Activated CD4-positive, alpha-beta T cell treated with anti-CD3 and anti-CD28 coated beads for 36 hours (primary cell): ENCODE measurements around the gene OLFM2. TPM values are rescaled to one million over a fixed set of nuclear protein-coding genes. Genes with fewer than 3 reads are reported as not detected.
A peak's percentile ranks its signal among the peaks of the same experiment; 100 is the strongest.

ENCODE experiments used
- ATAC-seq: fragments of 200-7000 bp; cut with Tn5 transposase; one replicate; pipeline ENCODE4 v1.10.0; 2021; ENCODE audit warnings: mild to moderate bottlenecking, moderate library complexity
- CTCF ChIA-PET: fragments of 350-600 bp; sonication (Branson Sonifier 250); formaldehyde crosslinking; loops from one replicate; lab custom pipeline; 2021; ENCODE audit warnings: antibody characterized with exemption; lab: Charles Lee
- POLR2A ChIA-PET: fragments of 350-600 bp; sonication (Branson Sonifier 250); formaldehyde crosslinking; loops from one replicate; lab custom pipeline; 2021; ENCODE audit warnings: antibody characterized with exemption, inconsistent platforms; lab: Charles Lee
- DNase-seq: peaks from one replicate; pipeline ENCODE4 v3.0.0-alpha.2; 2020
- H3K27ac Mint-ChIP-seq: one replicate; pipeline ENCODE4 v1.8.0; 2021; ENCODE audit warnings: mixed read lengths
- H3K27me3 Mint-ChIP-seq: one replicate; pipeline ENCODE4 v1.8.0; 2021; ENCODE audit warnings: mixed read lengths
- H3K36me3 Mint-ChIP-seq: one replicate; pipeline ENCODE4 v1.8.0; 2021; ENCODE audit warnings: low read depth, mixed read lengths
- H3K4me1 Mint-ChIP-seq: one replicate; pipeline ENCODE4 v1.8.0; 2021; ENCODE audit warnings: mixed read lengths
- H3K4me3 Mint-ChIP-seq: one replicate; pipeline ENCODE4 v1.8.0; 2021; ENCODE audit warnings: mild to moderate bottlenecking, moderate library complexity, mixed read lengths
- H3K9me3 Mint-ChIP-seq: one replicate; pipeline ENCODE4 v1.8.0; 2021; ENCODE audit warnings: low read depth, mixed read lengths
- intact Hi-C, 2 experiments: fragments of 100-400 bp; cut with DNase I in 1 of 2; cut with micrococcal nuclease in 1 of 2; formaldehyde crosslinking; loops; one replicate each; pipeline versions ENCODE4 v1.14.2 to v1.15.1; 2022 to 2024; cut with DNase I, micrococcal nuclease
- total RNA-seq, 2 experiments: library from RNA; stranded (reverse); gene quantifications; one replicate each; pipeline ENCODE4 v1.2.3, GENCODE V29; 2021

The OLFM2 gene
- total RNA-seq, 2 experiments from 2014 or later, result 1.3 to 1.8 TPM

GRCh38 chr19:9842834-9843625, 93.3 kb downstream of the OLFM2 start:
- ATAC-seq, result no peak
- CTCF ChIA-PET, result no interaction called here
- Mint-ChIP-seq H3K4me1 (peaks cover 16% of the 10 kb centered on the region), H3K4me3 (no peak overlapping the region), H3K36me3 (peaks cover 55% of the 10 kb centered on the region), H3K27ac (no peak overlapping the region), H3K27me3 (no peaks in the 10 kb centered on the region), H3K9me3 (no peaks in the 10 kb centered on the region)
- POLR2A ChIA-PET, result no interaction called here
- intact Hi-C loops, result no loop called here
- DNase-seq, result no peak

- intact Hi-C loops, result no loop called here
- no peak for DNase-seq
- no peaks in the 10 kb centered on the region for H3K27me3 Mint-ChIP-seq
- ChIA-PET POLR2A (no interaction called here), CTCF (interaction anchor here (0.5 to 0.8 kb wide), 2 partner anchors 46 to 254 kb away, joined by 3 read pairs; no protein-coding TSS in a partner anchor)
- ATAC-seq, result no peak
- no peaks in the 10 kb centered on the region for H3K9me3 Mint-ChIP-seq
- no peak overlapping the region for H3K4me3 Mint-ChIP-seq
- no peak overlapping the region for H3K27ac Mint-ChIP-seq
- H3K36me3 Mint-ChIP-seq, result peaks cover 45% of the 10 kb centered on the region
- H3K4me1 Mint-ChIP-seq, result peaks cover 15% of the 10 kb centered on the region
These were observed 96.9 kb downstream of the OLFM2 start for GRCh38 chr19:9839415-9839814.

GRCh38 chr19:9838324-9838723, 98.0 kb downstream of the OLFM2 start:
- intact Hi-C loops, result no loop called here
- DNase-seq, result no peak
- POLR2A ChIA-PET, result no interaction called here

GRCh38 chr19:9836021-9836420, 100.3 kb downstream of the OLFM2 start:
- ChIA-PET POLR2A (interaction anchor here (0.6 kb wide), 1 partner anchor 28 kb away, joined by 4 read pairs; no protein-coding TSS in a partner anchor), CTCF (interaction anchor here (1.0 kb wide), 1 partner anchor 9 kb away, joined by 3 read pairs; no protein-coding TSS in a partner anchor)
- intact Hi-C loops, result no loop called here
- Mint-ChIP-seq H3K9me3 (no peaks in the 10 kb centered on the region), H3K4me3 (peak overlapping the region; percentile 86), H3K27ac (peak overlapping the region; percentile 88), H3K36me3 (peaks cover 15% of the 10 kb centered on the region), H3K4me1 (peaks cover 19% of the 10 kb centered on the region), H3K27me3 (no peaks in the 10 kb centered on the region)
- ATAC-seq (no peak), DNase-seq (no peak)

More at GRCh38 chr19:9838324-9838723, 98.0 kb downstream of the OLFM2 start:
- Mint-ChIP-seq H3K27ac (no peak overlapping the region), H3K36me3 (peaks cover 36% of the 10 kb centered on the region), H3K27me3 (no peaks in the 10 kb centered on the region), H3K4me1 (peaks cover 19% of the 10 kb centered on the region), H3K9me3 (no peaks in the 10 kb centered on the region), H3K4me3 (no peak overlapping the region)
- no peak for ATAC-seq
- CTCF ChIA-PET, result no interaction called here

- H3K4me3 Mint-ChIP-seq, result peak overlapping the region; percentile 86
- CTCF ChIA-PET, result interaction anchor here (0.6 kb wide), 1 partner anchor 791 kb away, joined by 3 read pairs; no protein-coding TSS in a partner anchor
These were observed 100.8 kb downstream of the OLFM2 start for GRCh38 chr19:9835507-9835949.

GRCh38 chr19:9834726-9835506, 101.4 kb downstream of the OLFM2 start, which contains the start of gene PIN1:
TSS of gene PIN1 (plus strand) at chr19:9835318. CDS start at chr19:9835345, 27 bp downstream.
- Mint-ChIP-seq H3K36me3 (peaks cover 16% of the 10 kb centered on the region), H3K9me3 (no peaks in the 10 kb centered on the region), H3K4me3 (peak within 1 kb of the TSS; percentile 86), H3K27ac (peak within 1 kb of the TSS; percentile 88), H3K27me3 (no peaks in the 10 kb centered on the region), H3K4me1 (peaks cover 20% of the 10 kb centered on the region)
- ATAC-seq (peak; percentile 99), DNase-seq (peak; percentile 100)
- CTCF ChIA-PET, result interaction anchor here (0.6 kb wide), 1 partner anchor 791 kb away, joined by 3 read pairs; no protein-coding TSS in a partner anchor
- POLR2A ChIA-PET, result interaction anchor here (0.6 kb wide), 1 partner anchor 27 kb away, joined by 4 read pairs; no protein-coding TSS in a partner anchor
- intact Hi-C loops, result loop anchor here (1.0 to 2.0 kb wide), 15 partner anchors 8 to 1003 kb away; partner anchors contain the start of genes FBXL12 (in 2 of the 2), UBL5 (in 2 of the 2), ILF3 (in 1 of the 2) and MBD3L1 (in 1 of the 2)

More at GRCh38 chr19:9835507-9835949, 100.8 kb downstream of the OLFM2 start:
- POLR2A ChIA-PET, result interaction anchor here (0.6 kb wide), 1 partner anchor 27 kb away, joined by 4 read pairs; no protein-coding TSS in a partner anchor
- H3K27me3 Mint-ChIP-seq, result no peaks in the 10 kb centered on the region
- no peaks in the 10 kb centered on the region for H3K9me3 Mint-ChIP-seq
- intact Hi-C loops, result loop anchor here (1.0 to 2.0 kb wide), 14 partner anchors 8 to 1003 kb away; partner anchors contain the start of genes FBXL12 (in 2 of the 2), UBL5 (in 2 of the 2), ILF3 (in 1 of the 2) and MBD3L1 (in 1 of the 2)
- ATAC-seq, result peak; percentile 0
- H3K36me3 Mint-ChIP-seq, result peaks cover 14% of the 10 kb centered on the region
- no peak for DNase-seq
- H3K27ac Mint-ChIP-seq, result peak overlapping the region; percentile 88
- peaks cover 19% of the 10 kb centered on the region for H3K4me1 Mint-ChIP-seq

GRCh38 chr19:9834307-9834725, 102.0 kb downstream of the OLFM2 start:
- POLR2A ChIA-PET, result no interaction called here
- Mint-ChIP-seq H3K4me1 (peaks cover 23% of the 10 kb centered on the region), H3K27me3 (no peaks in the 10 kb centered on the region), H3K36me3 (peaks cover 18% of the 10 kb centered on the region), H3K27ac (no peak overlapping the region), H3K4me3 (peak overlapping the region; percentile 86), H3K9me3 (no peaks in the 10 kb centered on the region)
- DNase-seq, result no peak
- ATAC-seq, result no peak
- CTCF ChIA-PET, result no interaction called here
- intact Hi-C loops, result loop anchor here (1.0 to 2.0 kb wide), 4 partner anchors 50 to 270 kb away; partner anchors contain the start of gene SHFL (in 1 of the 2)

GRCh38 chr19:9828551-9829063, 107.7 kb downstream of the OLFM2 start:
- peaks cover 23% of the 10 kb centered on the region for H3K4me1 Mint-ChIP-seq
- peaks cover 26% of the 10 kb centered on the region for H3K36me3 Mint-ChIP-seq
- intact Hi-C loops, result no loop called here
- DNase-seq, result no peak
- H3K27me3 Mint-ChIP-seq, result no peaks in the 10 kb centered on the region
- H3K27ac Mint-ChIP-seq, result peak overlapping the region; percentile 97
- CTCF ChIA-PET, result interaction anchor here (0.6 to 1.3 kb wide), 3 partner anchors 16 to 205 kb away, joined by 3 read pairs; no protein-coding TSS in a partner anchor
- POLR2A ChIA-PET, result interaction anchor here (0.8 kb wide), 1 partner anchor 19 kb away, joined by 3 read pairs; no protein-coding TSS in a partner anchor
- ATAC-seq, result no peak
- peak overlapping the region; percentile 98 for H3K4me3 Mint-ChIP-seq
- H3K9me3 Mint-ChIP-seq, result no peaks in the 10 kb centered on the region

- Mint-ChIP-seq H3K27me3 (no peaks in the 10 kb centered on the region), H3K27ac (peak within 1 kb of the TSS; percentile 97), H3K4me1 (peaks cover 23% of the 10 kb centered on the region), H3K36me3 (peaks cover 31% of the 10 kb centered on the region), H3K4me3 (peak within 1 kb of the TSS; percentile 98), H3K9me3 (no peaks in the 10 kb centered on the region)
- peak; percentile 99 for ATAC-seq
- CTCF ChIA-PET, result interaction anchor here (0.6 to 1.4 kb wide), 7 partner anchors 13 to 376 kb away, joined by 3 to 4 read pairs (median 3); partner anchors contain the start of gene COL5A3
- intact Hi-C loops, result loop anchor here (1.0 to 2.0 kb wide), 4 partner anchors 8 to 59 kb away; partner anchors contain the start of genes FBXL12 (in 2 of the 2), PIN1 (in 2 of the 2) and ZNF846 (in 1 of the 2)
- POLR2A ChIA-PET, result interaction anchor here (0.6 to 1.3 kb wide), 3 partner anchors 9 to 329 kb away, joined by 3 to 5 read pairs (median 3); partner anchors contain the start of gene FBXL12
- peak; percentile 93 for DNase-seq
These were observed 108.8 kb downstream of the OLFM2 start, which contains the start of gene UBL5 for GRCh38 chr19:9827289-9828238. TSS of gene UBL5 (plus strand) at chr19:9827918. CDS start at chr19:9828338, 420 bp downstream.
